A549 (cell line): ENCODE results near the gene NEAT1. TPM values are rescaled to one million over a fixed set of nuclear protein-coding genes. Genes with fewer than 3 reads are reported as not detected.

Source experiments
- ATOH8 ChIP-seq: fragments of 250-450 bp; sonication (Bioruptor Pico); IDR thresholded peaks from 2 replicates; pipeline ENCODE4 v1.5.0; 2020; ENCODE audit warnings: low read depth, mild to moderate bottlenecking, moderate library complexity
- BHLHE40 ChIP-seq: IDR thresholded peaks from 2 replicates; pipeline ENCODE4 v1.6.1; 2012; ENCODE audit warnings: low read depth, low read length, inconsistent platforms
- CBX2 ChIP-seq: fragments of 200-600 bp; sonication (generic); IDR thresholded peaks from 2 replicates; pipeline ENCODE4 v1.6.1; 2016; ENCODE audit warnings: low read depth, mild to moderate bottlenecking, borderline replicate concordance
- CEBPB ChIP-seq, 2 experiments: fragments of >200 bp in 1 of 2; sonication (Bioruptor Twin) in 1 of 2; formaldehyde crosslinking in 1 of 2; IDR thresholded peaks; 2 replicates each; pipeline ENCODE4 v1.6.1; 2012 to 2016
- CHD2 ChIP-seq: fragments of 150-350 bp; IDR thresholded peaks from 2 replicates; pipeline ENCODE4 v1.6.1; 2014; ENCODE audit warnings: low read length; ENCODE audit not compliant: partially characterized antibody
- CHD4 ChIP-seq: fragments of 200-600 bp; sonication (generic); IDR thresholded peaks from 2 replicates; pipeline ENCODE4 v1.6.1; 2016; ENCODE audit warnings: antibody characterized with exemption, mild to moderate bottlenecking, borderline replicate concordance
- CTCF ChIP-seq: fragments of >200 bp; sonication (Bioruptor Twin); formaldehyde crosslinking; IDR thresholded peaks from 3 replicates; pipeline ENCODE4 v1.5.1; 2016
- E2F6 ChIP-seq: IDR thresholded peaks from 2 replicates; pipeline ENCODE4 v1.6.1; 2012; ENCODE audit warnings: low read depth, borderline replicate concordance
- EHMT2 ChIP-seq: fragments of 200-600 bp; sonication (generic); IDR thresholded peaks from 2 replicates; pipeline ENCODE4 v1.6.1; 2016; ENCODE audit warnings: antibody characterized with exemption, low read depth, mild to moderate bottlenecking, moderate library complexity
- ESRRA ChIP-seq: fragments of 150-350 bp; IDR thresholded peaks from 2 replicates; pipeline ENCODE4 v1.6.1; 2014; ENCODE audit warnings: mild to moderate bottlenecking, low read length, borderline replicate concordance
- FOSB ChIP-seq: fragments of 250-450 bp; sonication (Bioruptor Pico); IDR thresholded peaks from 2 replicates; pipeline ENCODE4 v1.5.0; 2020; ENCODE audit warnings: mild to moderate bottlenecking, moderate library complexity
- FOSL2 ChIP-seq, 2 experiments: fragments of 450-650 bp in 1 of 2; fragments of >200 bp in 1 of 2; sonication (Bioruptor Twin) in 1 of 2; formaldehyde crosslinking; IDR thresholded peaks; 2 replicates each; pipeline versions ENCODE4 v1.5.0 to v1.6.1; 2016 to 2020; ENCODE audit warnings: mild to moderate bottlenecking in 1 of 2, moderate library complexity in 1 of 2
- FOXS1 ChIP-seq: fragments of 250-450 bp; sonication (Bioruptor Pico); IDR thresholded peaks from 2 replicates; pipeline ENCODE4 v1.5.0; 2020; ENCODE audit warnings: mild to moderate bottlenecking, moderate library complexity
- GATA3 ChIP-seq: IDR thresholded peaks from 2 replicates; pipeline ENCODE4 v1.6.1; 2012; ENCODE audit warnings: borderline replicate concordance
- HDAC2 ChIP-seq: fragments of 200-600 bp; sonication (generic); IDR thresholded peaks from 2 replicates; pipeline ENCODE4 v1.6.1; 2016
- HEYL ChIP-seq: fragments of 250-450 bp; sonication (Bioruptor Pico); IDR thresholded peaks from 2 replicates; pipeline ENCODE4 v1.8.0; 2021; ENCODE audit warnings: mild to moderate bottlenecking, moderate library complexity
- HOXA7 ChIP-seq: fragments of 250-450 bp; sonication (Bioruptor Pico); IDR thresholded peaks from 2 replicates; pipeline ENCODE4 v1.5.0; 2020; ENCODE audit warnings: mild to moderate bottlenecking, moderate library complexity
- HOXB13 ChIP-seq: fragments of 250-450 bp; sonication (Bioruptor Pico); IDR thresholded peaks from 2 replicates; pipeline ENCODE4 v1.5.0; 2020; ENCODE audit warnings: low read depth, mild to moderate bottlenecking, moderate library complexity
- KDM1A ChIP-seq: fragments of 200-600 bp; sonication (generic); IDR thresholded peaks from 2 replicates; pipeline ENCODE4 v1.6.1; 2016; ENCODE audit warnings: low read depth, mild to moderate bottlenecking
- MAFK ChIP-seq: fragments of 450-650 bp; IDR thresholded peaks from 2 replicates; pipeline ENCODE4 v1.6.1; 2014; ENCODE audit not compliant: partially characterized antibody
- MAX ChIP-seq: IDR thresholded peaks from 2 replicates; pipeline ENCODE4 v1.6.1; 2012
- MAZ ChIP-seq: fragments of 150-350 bp; IDR thresholded peaks from 2 replicates; pipeline ENCODE4 v1.6.1; 2014; ENCODE audit warnings: antibody characterized with exemption, low read depth, low read length, borderline replicate concordance
- NFE2L2 ChIP-seq: fragments of 150-350 bp; conservative IDR thresholded peaks from 2 replicates; pipeline ENCODE4 v1.6.1; 2014; ENCODE audit warnings: low read length
- NR3C1 ChIP-seq: fragments of >200 bp; sonication (Bioruptor Twin); formaldehyde crosslinking; IDR thresholded peaks from 3 replicates; pipeline ENCODE4 v1.6.1; 2017
- PBX3 ChIP-seq: IDR thresholded peaks from 2 replicates; pipeline ENCODE4 v1.6.1; 2012
- PHF8 ChIP-seq: fragments of 200-600 bp; sonication (generic); IDR thresholded peaks from 2 replicates; pipeline ENCODE4 v1.6.1; 2016; ENCODE audit warnings: low read depth, mild to moderate bottlenecking, antibody characterized with exemption, moderate library complexity, borderline replicate concordance
- POLR2AphosphoS2 ChIP-seq: conservative IDR thresholded peaks from 2 replicates; pipeline ENCODE4 v1.6.1; 2012; ENCODE audit warnings: low read length, improper control_type of control experiment, inconsistent platforms
- RAD21 ChIP-seq, 2 experiments: fragments of >200 bp in 1 of 2; sonication (Bioruptor Twin) in 1 of 2; formaldehyde crosslinking in 1 of 2; IDR thresholded peaks in 1 of 2; conservative IDR thresholded peaks in 1 of 2; 2 replicates in 1 of 2; 3 replicates in 1 of 2; pipeline ENCODE4 v1.6.1; 2012 to 2018; ENCODE audit warnings: inconsistent platforms in 1 of 2
- RARB ChIP-seq: fragments of 250-450 bp; sonication (Bioruptor Pico); IDR thresholded peaks from 2 replicates; pipeline ENCODE4 v1.8.0; 2021; ENCODE audit warnings: mild to moderate bottlenecking, moderate library complexity
- RCOR1 ChIP-seq: fragments of 150-350 bp; IDR thresholded peaks from 2 replicates; pipeline ENCODE4 v1.6.1; 2014; ENCODE audit warnings: antibody characterized with exemption, low read length, low read depth
- REST ChIP-seq: fragments of 200-600 bp; sonication (generic); IDR thresholded peaks from 2 replicates; pipeline ENCODE4 v1.6.1; 2016; ENCODE audit warnings: antibody characterized with exemption, mild to moderate bottlenecking, moderate library complexity
- ZC3H11A ChIP-seq: fragments of 450-650 bp; IDR thresholded peaks from 2 replicates; pipeline ENCODE4 v1.6.1; 2014; ENCODE audit warnings: antibody characterized with exemption, mild to moderate bottlenecking
- ZSCAN20 ChIP-seq: fragments of 250-450 bp; sonication (Bioruptor Pico); IDR thresholded peaks from 2 replicates; pipeline ENCODE4 v1.8.0; 2022; ENCODE audit warnings: mild to moderate bottlenecking, moderate library complexity
- polyA plus RNA-seq, 4 experiments: library from polyadenylated mRNA; depleted of rRNA in 3 of 4; stranded (reverse); fragments of >200 nt; fragmentation: RNase III in 1 of 4; extraction: RNeasy Plus Mini Kit Qiagen cat#74134 plus additional on column Dnase treatment in 1 of 4; gene quantifications; 2 replicates in 3 of 4; 3 replicates in 1 of 4; pipeline ENCODE4 v1.2.3, GENCODE V29; 2011 to 2017

Gene NEAT1
- polyA plus RNA-seq, 2 of the 4 experiments (the other 2 are of a cell fraction): 314 to 1,223 TPM

GRCh38 chr11:65424205-65425104 lies 1.9 kb downstream of the NEAT1 start (continued):
- TF ChIP-seq ATOH8 (CRISPR knock-in tag) (peak; percentile 24; the same call in 1 of the 2 replicates), CHD4 (no peak), CHD2 (peak; percentile 28), FOSL2 (IDR thresholded peaks at IDR 0.05) (no peak), FOSL2 (CRISPR knock-in tag; IDR thresholded peaks at IDR 0.05) (no peak; the same call in 1 of the 2 replicates), PBX3 (no peak), HEYL (no peak), CEBPB (IDR thresholded peaks at IDR 0.05) (peak in 1 of 2 experiments; percentile 4; a peak in 1 of 4 replicates), MAFK (no peak), HOXB13 (CRISPR knock-in tag) (no peak), PHF8 (peak; percentile 21), POLR2AphosphoS2 (peak; percentile 94), HDAC2 (no peak), BHLHE40 (no peak), NFE2L2 (no peak), E2F6 (no peak), MAX (no peak), KDM1A (no peak), RARB (no peak; the same call in 1 of the 2 replicates), HOXA7 (CRISPR knock-in tag) (peak; percentile 54), EHMT2 (no peak), RAD21 (conservative IDR thresholded peaks at IDR 0.05 in 1 of 2, IDR thresholded peaks at IDR 0.05 in 1 of 2) (no peak), FOXS1 (CRISPR knock-in tag) (no peak), ZSCAN20 (CRISPR knock-in tag) (peak; percentile 10; the same call in 1 of the 2 replicates), ZC3H11A (no peak), MAZ (no peak), GATA3 (peak; percentile 27), NR3C1 (no peak), CBX2 (no peak), CTCF (no peak), ESRRA (no peak), REST (no peak; the same call in 1 of the 2 replicates), RCOR1 (no peak), FOSB (CRISPR knock-in tag) (no peak; the same call in 1 of the 2 replicates)
